Measurements from ENCODE around the gene TUBA4A.

- TF ChIP-seq NFXL1 (CRISPR knock-in tag; IDR thresholded peaks at IDR 0.05) = no peak
- no peak for TF ChIP-seq PHB2 (IDR thresholded peaks at IDR 0.05; ENCODE audit: low read depth)
Measured at GRCh38 chr2:219290381-219291171, 36.9 kb upstream of the TUBA4A start.
